Measurements from ENCODE around the gene IRF5. TPM values are rescaled to one million over a fixed set of nuclear protein-coding genes. Genes with fewer than 3 reads are reported as not detected.

IRF5 gene
- total RNA-seq, 1 donor = under 0.01 TPM

DNA sequence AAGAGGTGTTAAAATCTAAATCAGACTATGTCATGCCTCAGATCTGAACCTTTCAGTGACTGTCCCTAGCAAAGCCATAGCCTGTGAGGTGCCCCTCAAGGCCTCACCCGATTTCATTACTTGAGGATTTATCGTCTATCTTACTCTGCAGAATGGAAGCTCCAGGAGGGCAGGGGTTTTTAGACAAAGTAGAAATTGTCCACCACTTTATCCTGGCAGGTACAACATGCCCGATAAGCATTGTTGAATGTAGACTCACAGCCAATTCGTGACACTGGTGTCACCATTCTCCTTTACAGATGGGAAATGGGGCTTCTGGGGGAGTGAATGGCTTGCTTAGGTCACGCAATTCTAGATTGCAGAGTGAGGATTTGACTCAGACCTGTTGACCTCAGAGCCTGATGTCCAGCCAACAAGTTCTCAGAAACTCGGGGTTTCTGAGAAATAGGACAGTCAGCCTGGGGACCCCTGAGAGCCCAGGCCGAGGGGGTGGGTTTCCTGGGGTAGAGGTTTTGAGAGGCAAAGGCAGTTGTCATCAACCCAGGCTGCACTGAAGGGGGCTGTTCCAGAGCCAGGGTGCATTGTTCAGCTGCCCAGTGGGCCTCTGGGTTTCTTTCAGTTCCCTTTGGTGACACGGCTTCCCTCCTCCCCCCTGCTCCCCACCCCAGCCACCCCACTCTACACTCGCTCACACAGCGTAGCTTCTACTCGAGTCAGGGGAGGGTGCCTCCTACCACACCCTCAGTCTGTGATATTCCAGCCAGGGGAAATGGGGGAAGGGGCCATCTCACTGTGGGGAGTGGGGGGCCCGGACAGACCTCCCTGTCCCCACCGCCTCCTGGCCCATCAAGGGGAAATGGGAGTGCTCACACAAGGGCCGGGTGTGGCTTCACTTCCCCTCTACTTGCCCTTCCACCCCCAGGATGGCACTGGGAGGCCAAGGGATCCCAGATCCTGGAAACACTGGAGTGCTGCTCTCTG lies 3.1 kb upstream of the IRF5 start:
- Histone ChIP-seq H3K9me3 (ENCODE audit: low read depth, low read length) (no peaks in the 10 kb centered on the region), H4K20me1 (ENCODE audit: insufficient read depth, low read length) (no peaks in the 10 kb centered on the region), H3K27me3 (ENCODE audit: insufficient read depth, low read length) (peaks cover 42% of the 10 kb centered on the region), H3K4me2 (ENCODE audit: insufficient read depth, low read length) (no peak overlapping the region), H3K36me3 (ENCODE audit: insufficient read depth, low read length) (no peaks in the 10 kb centered on the region), H3K79me2 (ENCODE audit: insufficient read depth, low read length) (no peaks in the 10 kb centered on the region), H2AFZ (ENCODE audit: low read length) (no peak overlapping the region), H3K4me3 (ENCODE audit: insufficient read depth, low read length) (no peak overlapping the region), H3K4me1 (ENCODE audit: insufficient read depth, low read length) (peaks cover 3% of the 10 kb centered on the region), H3K27ac (ENCODE audit: low read depth, low read length) (no peak overlapping the region)
- TF ChIP-seq, protein P1, sequence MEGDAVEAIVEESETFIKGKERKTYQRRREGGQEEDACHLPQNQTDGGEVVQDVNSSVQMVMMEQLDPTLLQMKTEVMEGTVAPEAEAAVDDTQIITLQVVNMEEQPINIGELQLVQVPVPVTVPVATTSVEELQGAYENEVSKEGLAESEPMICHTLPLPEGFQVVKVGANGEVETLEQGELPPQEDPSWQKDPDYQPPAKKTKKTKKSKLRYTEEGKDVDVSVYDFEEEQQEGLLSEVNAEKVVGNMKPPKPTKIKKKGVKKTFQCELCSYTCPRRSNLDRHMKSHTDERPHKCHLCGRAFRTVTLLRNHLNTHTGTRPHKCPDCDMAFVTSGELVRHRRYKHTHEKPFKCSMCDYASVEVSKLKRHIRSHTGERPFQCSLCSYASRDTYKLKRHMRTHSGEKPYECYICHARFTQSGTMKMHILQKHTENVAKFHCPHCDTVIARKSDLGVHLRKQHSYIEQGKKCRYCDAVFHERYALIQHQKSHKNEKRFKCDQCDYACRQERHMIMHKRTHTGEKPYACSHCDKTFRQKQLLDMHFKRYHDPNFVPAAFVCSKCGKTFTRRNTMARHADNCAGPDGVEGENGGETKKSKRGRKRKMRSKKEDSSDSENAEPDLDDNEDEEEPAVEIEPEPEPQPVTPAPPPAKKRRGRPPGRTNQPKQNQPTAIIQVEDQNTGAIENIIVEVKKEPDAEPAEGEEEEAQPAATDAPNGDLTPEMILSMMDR (IDR thresholded peaks at IDR 0.05; ENCODE audit: extremely low read depth, low read depth, low read length) = no peak
- DNase-seq (ENCODE audit: insufficient read length, low spot score, missing footprints) = peak; percentile 72

DNA sequence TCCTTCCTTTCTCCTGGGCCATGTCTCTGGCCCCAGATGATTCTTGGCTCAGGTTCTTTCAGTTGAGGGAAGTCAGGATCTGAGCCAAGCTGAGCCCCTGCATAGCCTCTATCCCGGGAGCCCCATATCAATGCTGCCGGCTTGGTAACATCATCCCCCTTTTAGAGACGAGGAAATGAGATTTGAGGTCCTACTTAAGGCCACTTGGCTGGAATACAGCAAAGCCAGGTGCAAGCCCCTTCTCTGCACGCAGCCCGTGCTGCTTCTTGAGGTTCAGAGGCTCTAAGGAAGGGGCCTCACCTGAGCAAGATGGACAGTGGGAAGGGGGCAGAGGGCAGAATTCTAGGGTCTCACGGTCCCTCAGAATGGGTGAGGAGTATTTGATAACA lies 2.4 kb upstream of the IRF5 start:
- Histone ChIP-seq H3K79me2 (ENCODE audit: insufficient read depth, low read length) (no peaks in the 10 kb centered on the region), H3K27me3 (ENCODE audit: insufficient read depth, low read length) (peaks cover 49% of the 10 kb centered on the region), H3K4me3 (ENCODE audit: insufficient read depth, low read length) (no peak overlapping the region), H2AFZ (ENCODE audit: low read length) (no peak overlapping the region), H4K20me1 (ENCODE audit: insufficient read depth, low read length) (no peaks in the 10 kb centered on the region), H3K27ac (ENCODE audit: low read depth, low read length) (no peak overlapping the region), H3K36me3 (ENCODE audit: insufficient read depth, low read length) (no peaks in the 10 kb centered on the region), H3K4me1 (ENCODE audit: insufficient read depth, low read length) (peaks cover 3% of the 10 kb centered on the region), H3K4me2 (ENCODE audit: insufficient read depth, low read length) (no peak overlapping the region), H3K9me3 (ENCODE audit: low read depth, low read length) (no peaks in the 10 kb centered on the region)
- TF ChIP-seq, protein P1 (IDR thresholded peaks at IDR 0.05; ENCODE audit: extremely low read depth, low read depth, low read length) = no peak
- no peak for DNase-seq (ENCODE audit: insufficient read length, low spot score, missing footprints)

DNA sequence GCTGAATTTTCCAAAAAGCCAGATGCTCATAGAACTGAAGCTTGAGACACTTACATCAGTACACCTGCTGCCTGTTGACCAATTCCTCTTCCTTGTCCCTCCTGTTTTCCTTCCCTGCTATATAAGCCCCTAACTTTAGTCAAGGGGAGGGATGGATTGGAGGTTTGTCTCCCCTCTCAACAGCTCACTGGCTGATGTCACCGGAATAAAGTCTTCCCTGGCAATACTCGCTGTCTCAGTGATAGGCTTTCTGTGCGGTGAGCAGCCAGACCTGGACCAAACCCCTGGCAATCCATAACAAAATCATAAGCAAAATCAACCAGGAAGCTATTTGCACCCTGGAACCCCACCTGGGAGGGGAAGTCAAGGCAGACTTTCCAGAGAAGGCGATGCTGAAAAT lies 929 bp upstream of the IRF5 start:
- no peak overlapping the region for H3K4me3 ChIP-seq (ENCODE audit: insufficient read depth, low read length)
- peaks cover 53% of the 10 kb centered on the region for H3K27me3 ChIP-seq (ENCODE audit: insufficient read depth, low read length)

DNA sequence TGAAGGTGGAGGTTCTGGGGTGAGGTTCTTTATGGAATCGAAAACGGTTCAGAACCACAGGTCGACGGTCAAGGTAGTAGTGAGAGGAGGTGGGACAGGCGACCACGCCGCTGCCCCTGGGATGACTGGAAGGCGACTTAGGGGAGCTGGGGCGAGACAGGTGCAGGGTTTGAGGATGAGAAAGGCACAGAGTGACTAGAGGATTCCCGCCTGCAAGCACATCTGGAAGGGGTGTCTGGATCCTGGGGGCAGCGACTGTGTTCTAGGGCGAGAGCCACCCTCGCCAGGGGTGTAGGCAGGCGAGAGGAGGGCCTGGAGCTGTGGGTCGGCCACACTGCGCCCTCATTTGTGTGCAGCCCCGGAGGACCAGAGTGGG lies 468 bp upstream of the IRF5 start:
- Histone ChIP-seq H3K27ac (ENCODE audit: low read depth, low read length) (no peak overlapping the region), H3K4me1 (ENCODE audit: insufficient read depth, low read length) (peaks cover 3% of the 10 kb centered on the region), H3K4me2 (ENCODE audit: insufficient read depth, low read length) (no peak overlapping the region), H2AFZ (ENCODE audit: low read length) (no peak overlapping the region), H3K4me3 (ENCODE audit: insufficient read depth, low read length) (no peak overlapping the region), H3K36me3 (ENCODE audit: insufficient read depth, low read length) (no peaks in the 10 kb centered on the region), H3K27me3 (ENCODE audit: insufficient read depth, low read length) (peaks cover 53% of the 10 kb centered on the region), H4K20me1 (ENCODE audit: insufficient read depth, low read length) (no peaks in the 10 kb centered on the region), H3K9me3 (ENCODE audit: low read depth, low read length) (no peaks in the 10 kb centered on the region), H3K79me2 (ENCODE audit: insufficient read depth, low read length) (no peaks in the 10 kb centered on the region)
- TF ChIP-seq, protein P1 (IDR thresholded peaks at IDR 0.05; ENCODE audit: extremely low read depth, low read depth, low read length) = no peak
- peak; percentile 39 for DNase-seq (ENCODE audit: insufficient read length, low spot score, missing footprints)

More for the DNA sequence above, 929 bp upstream of the IRF5 start:
- TF ChIP-seq, protein P1 (IDR thresholded peaks at IDR 0.05; ENCODE audit: extremely low read depth, low read depth, low read length) = no peak
- DNase-seq (ENCODE audit: insufficient read length, low spot score, missing footprints) = peak; percentile 58
- Histone ChIP-seq H3K4me1 (ENCODE audit: insufficient read depth, low read length) (peaks cover 3% of the 10 kb centered on the region), H3K4me2 (ENCODE audit: insufficient read depth, low read length) (no peak overlapping the region), H3K27ac (ENCODE audit: low read depth, low read length) (no peak overlapping the region), H3K36me3 (ENCODE audit: insufficient read depth, low read length) (no peaks in the 10 kb centered on the region), H3K9me3 (ENCODE audit: low read depth, low read length) (no peaks in the 10 kb centered on the region), H3K79me2 (ENCODE audit: insufficient read depth, low read length) (no peaks in the 10 kb centered on the region), H4K20me1 (ENCODE audit: insufficient read depth, low read length) (no peaks in the 10 kb centered on the region), H2AFZ (ENCODE audit: low read length) (no peak overlapping the region)
